Measurements from ENCODE around the gene ACADVL. TPM values are rescaled to one million over a fixed set of nuclear protein-coding genes. Genes with fewer than 3 reads are reported as not detected.

The ACADVL gene
- polyA plus RNA-seq, 4 donors, result 318 to 561 (median 453) TPM

GRCh38 chr17:7215652-7216180 lies 4.0 kb upstream of the ACADVL start:
- no peak for DNase-seq (ENCODE audit: low read depth in 4 of 4, low spot score in 3 of 4)

GRCh38 chr17:7216242-7217112 lies 3.3 kb upstream of the ACADVL start:
- no peak for DNase-seq (ENCODE audit: low read depth in 4 of 4, low spot score in 3 of 4)

GRCh38 chr17:7217113-7217987 lies 2.4 kb upstream of the ACADVL start:
- DNase-seq (ENCODE audit: low read depth in 4 of 4, low spot score in 3 of 4), result peak in 1 of 4 donors; percentile 72

DNA sequence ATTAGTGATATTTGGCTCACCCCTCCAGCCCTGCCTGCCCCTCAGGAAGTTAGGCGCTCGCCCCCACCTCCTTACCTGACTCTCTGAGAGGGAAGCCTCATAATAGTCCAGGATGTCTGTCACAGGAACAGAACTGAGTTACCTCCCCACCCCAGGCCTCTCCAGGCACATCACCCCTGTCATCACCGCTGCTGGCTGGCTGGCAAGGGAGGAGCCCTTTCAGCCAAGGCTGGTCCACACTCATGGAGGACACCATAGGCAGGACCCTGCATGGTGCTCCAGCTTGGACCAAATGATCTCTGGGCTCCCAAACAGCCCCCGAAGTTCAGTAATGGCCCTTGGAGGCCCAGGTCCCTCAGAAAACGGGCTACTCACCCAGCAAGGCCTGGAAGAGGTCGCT lies 1.6 kb upstream of the ACADVL start:
- DNase-seq (ENCODE audit: low read depth in 4 of 4, low spot score in 3 of 4), result no peak

DNA sequence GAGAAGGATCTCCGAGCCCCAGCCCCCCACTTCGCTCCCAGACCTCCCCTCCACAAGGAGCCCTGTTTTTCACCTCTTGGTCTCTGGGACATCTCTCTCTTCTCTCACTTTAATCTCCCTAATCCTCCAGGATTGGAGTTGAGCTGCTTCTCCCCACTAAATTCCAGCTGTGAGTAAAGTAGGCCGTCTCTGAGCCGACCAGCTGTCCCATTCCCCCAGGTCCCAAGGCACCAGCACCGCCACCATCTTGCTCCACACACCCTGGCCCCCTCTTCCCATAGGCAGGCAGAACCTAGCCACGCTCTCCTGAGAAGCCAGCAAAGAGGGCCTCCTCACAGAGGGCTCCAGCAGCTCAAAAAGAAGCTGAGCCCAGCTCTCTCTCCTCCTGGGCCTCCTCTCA lies 980 bp upstream of the ACADVL start:
- DNase-seq (ENCODE audit: low read depth in 4 of 4, low spot score in 3 of 4), result no peak

GRCh38 chr17:7219229-7219811 lies 418 bp upstream of the ACADVL start:
- DNase-seq (ENCODE audit: low read depth in 4 of 4, low spot score in 3 of 4), result no peak

DNA sequence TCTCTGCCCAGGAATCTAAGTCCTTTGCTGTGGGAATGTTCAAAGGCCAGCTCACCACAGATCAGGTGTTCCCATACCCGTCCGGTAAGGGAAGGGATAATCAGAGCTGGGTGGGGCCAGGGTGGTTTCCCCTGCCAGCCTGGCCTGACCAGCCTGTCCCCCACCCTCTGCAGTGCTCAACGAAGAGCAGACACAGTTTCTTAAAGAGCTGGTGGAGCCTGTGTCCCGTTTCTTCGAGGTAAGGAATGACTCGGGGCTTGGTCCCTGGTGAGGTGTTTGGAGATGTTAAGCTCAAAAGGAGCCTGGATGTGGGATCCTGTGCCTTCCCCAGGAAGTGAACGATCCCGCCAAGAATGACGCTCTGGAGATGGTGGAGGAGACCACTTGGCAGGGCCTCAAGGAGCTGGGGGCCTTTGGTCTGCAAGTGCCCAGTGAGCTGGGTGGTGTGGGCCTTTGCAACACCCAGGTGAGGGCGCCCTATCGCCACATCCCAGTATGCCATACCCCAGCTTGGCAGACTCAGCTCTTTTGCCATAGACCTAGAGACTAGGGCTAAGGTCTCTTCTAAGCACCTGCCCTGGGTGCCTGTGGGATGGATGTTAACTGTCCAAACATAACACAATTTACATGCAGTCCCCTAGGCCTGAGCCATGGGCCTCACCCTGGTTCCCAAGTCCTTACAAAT lies 997 bp downstream of the ACADVL start:
- DNase-seq (ENCODE audit: low read depth in 4 of 4, low spot score in 3 of 4), result no peak

- DNase-seq (ENCODE audit: low read depth in 4 of 4, low spot score in 3 of 4), result no peak
Observed at GRCh38 chr17:7221278-7222092, 1.7 kb downstream of the ACADVL start.

GRCh38 chr17:7222093-7222971 lies 2.6 kb downstream of the ACADVL start:
- DNase-seq (ENCODE audit: low read depth in 4 of 4, low spot score in 3 of 4), result no peak

DNA sequence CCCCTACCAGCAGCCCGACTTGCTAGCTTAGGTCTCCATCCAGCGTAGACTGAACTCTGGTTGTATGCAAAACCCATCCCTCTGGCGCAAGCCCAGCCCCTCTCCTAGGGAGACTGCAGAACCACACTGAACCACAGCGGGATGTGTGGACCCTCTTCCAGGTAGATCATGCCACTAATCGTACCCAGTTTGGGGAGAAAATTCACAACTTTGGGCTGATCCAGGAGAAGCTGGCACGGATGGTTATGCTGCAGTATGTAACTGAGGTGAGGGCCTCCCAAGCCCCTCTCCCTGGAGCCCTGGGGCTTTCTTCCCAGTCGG lies 3.2 kb downstream of the ACADVL start:
- no peak for DNase-seq (ENCODE audit: low read depth in 4 of 4, low spot score in 3 of 4)

DNA sequence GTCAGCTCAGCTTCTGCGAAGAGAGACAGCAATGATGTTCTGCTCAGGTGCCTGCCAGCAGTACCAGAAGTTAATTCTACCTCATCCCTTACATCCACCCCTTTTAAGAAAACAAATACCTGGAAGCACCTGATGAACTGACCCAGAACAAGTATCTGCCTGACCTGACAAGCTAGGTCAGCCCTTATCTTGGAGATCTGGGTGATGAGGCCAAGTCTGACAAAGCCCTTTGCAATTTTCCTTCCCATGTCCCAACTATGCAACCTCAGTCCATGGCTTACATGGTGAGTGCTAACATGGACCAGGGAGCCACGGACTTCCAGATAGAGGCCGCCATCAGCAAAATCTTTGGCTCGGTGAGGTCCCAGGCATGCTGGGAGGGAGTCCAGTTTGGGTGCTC lies 3.6 kb downstream of the ACADVL start:
- no peak for DNase-seq (ENCODE audit: low read depth in 4 of 4, low spot score in 3 of 4)

- DNase-seq (ENCODE audit: low read depth in 4 of 4, low spot score in 3 of 4), result no peak
Observed at GRCh38 chr17:7224110-7224509, 4.4 kb downstream of the ACADVL start.

DNA sequence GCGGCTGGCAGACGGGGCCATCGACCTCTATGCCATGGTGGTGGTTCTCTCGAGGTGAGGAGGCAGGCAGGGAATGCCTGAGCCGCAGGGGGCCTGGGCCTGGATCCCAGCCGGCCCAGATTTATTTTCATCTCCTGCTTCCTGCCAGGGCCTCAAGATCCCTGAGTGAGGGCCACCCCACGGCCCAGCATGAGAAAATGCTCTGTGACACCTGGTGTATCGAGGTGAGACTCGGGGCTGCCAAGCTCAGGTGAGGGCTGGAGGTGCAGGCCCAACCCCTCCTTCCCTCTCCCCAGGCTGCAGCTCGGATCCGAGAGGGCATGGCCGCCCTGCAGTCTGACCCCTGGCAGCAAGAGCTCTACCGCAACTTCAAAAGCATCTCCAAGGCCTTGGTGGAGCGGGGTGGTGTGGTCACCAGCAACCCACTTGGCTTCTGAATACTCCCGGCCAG lies 4.9 kb downstream of the ACADVL start:
- DNase-seq (ENCODE audit: low read depth in 4 of 4, low spot score in 3 of 4), result no peak

DNA sequence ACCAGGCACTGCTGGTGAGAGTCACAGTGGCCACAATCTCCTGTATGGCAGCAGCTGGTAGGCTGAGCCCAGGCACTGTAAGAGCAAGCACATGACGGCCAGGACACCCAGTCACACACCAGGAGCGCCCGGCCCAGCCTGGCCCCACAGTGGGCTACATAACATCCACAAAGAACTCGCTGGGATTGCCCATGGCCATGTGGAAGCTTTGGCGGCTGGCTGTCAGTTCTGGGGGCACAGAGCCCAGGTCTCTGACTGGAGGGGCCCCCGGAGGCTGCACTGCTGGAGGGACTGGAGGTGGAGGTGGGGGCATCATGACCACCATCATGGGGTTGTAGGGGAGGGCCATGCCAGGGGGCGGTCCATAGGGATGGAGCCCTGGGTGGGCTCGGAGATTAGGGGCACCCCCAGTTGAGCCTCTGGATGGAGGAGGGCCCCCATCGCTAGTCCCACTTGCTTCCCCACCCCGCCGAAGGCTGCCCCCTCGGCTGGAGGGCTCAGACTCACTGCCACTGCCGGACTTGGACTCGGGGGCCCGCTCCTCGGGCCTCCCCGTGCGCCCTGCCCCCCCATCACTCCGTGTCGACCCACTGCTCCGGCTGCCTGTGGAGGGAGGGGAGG lies 6.1 kb downstream of the ACADVL start:
- no peak for DNase-seq (ENCODE audit: low read depth in 4 of 4, low spot score in 3 of 4)

DNA sequence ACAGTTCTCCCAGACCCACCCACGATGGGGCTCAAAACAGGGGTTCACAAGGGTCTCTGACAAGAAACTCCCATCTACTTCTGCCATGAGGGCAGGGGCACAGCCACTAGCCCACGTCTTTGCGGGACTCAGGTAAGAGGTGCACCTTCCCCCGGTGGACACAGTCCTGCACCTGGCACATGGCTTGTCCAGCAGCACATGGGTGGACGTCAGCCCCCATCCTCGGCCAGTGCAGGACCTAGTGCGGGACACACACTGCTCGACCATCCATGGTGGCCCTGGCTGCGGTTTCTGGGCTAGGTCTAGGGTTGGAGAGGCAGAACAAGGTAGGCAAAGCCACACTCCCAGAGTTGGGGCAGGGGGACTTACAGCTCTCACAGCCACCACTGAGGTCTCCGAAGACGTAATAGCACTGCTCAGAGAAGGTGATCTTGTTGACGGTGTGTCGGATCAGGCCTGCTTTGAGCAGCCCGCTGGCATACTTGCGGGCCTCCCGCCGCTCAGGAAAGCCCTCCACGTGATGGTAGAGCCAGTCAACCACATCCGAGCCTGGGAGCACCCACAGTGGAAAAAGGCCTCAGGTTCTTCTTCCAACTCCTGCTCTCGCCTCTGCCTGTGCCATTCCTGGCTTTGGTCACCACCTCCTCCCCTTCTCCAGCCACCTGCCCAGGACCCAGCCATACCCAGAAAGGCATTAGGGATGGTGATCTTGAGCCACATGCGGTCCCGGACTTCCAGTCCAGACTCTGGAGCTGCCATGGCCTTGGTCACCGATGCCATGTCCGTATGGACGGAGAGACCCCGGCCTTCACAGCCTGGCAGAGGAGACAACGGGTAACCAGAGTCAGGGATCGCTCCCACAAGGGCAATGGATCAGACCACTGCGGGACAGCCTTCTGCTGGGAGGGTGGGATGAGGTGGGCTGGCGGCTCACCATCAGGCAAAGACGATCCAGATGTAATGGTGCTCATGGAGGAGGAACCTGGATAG lies 7.3 kb downstream of the ACADVL start:
- no peak for DNase-seq (ENCODE audit: low read depth in 4 of 4, low spot score in 3 of 4)

DNA sequence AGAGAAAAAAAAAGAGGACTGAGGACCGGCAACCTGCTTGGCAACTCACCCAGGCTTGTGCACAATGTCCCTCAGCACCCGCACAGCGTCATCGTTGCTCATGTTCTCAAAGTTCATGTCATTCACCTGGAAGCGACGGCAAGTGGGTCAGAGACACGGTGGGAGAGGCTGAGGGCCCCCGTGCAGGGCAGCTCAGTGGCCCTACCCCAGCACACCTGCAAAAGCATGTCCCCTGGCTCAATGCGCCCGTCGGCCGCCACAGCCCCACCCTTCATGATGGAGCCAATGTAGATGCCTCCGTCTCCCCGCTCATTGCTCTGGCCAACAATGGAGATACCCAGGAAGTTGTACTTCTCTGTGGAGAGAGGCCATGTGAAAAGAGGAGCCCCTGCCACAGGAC lies 9.2 kb downstream of the ACADVL start:
- DNase-seq (ENCODE audit: low read depth in 4 of 4, low spot score in 3 of 4), result no peak

GRCh38 chr17:7229504-7229903 lies 9.8 kb downstream of the ACADVL start:
- no peak for DNase-seq (ENCODE audit: low read depth in 4 of 4, low spot score in 3 of 4)

Data from left renal pelvis (tissue), 4 donors.